Stimulated activated CD4-positive, alpha-beta T cell treated with anti-CD3 and anti-CD28 coated beads, TNF-alpha, amount 100 ng/mL, for 24 hours (primary cell): Measurements from ENCODE around the gene SOWAHA.

Experiments
- DNase-seq, 3 experiments: peaks; one replicate each; pipeline ENCODE4 v3.0.0-alpha.2; 2020; ENCODE audit warnings: low read depth in 3 of 3

The SOWAHA gene

GRCh38 chr5:132825834-132826391, 12.8 kb downstream of the SOWAHA start:
- DNase-seq: peak in 1 of 3 experiments; percentile 22

DNA sequence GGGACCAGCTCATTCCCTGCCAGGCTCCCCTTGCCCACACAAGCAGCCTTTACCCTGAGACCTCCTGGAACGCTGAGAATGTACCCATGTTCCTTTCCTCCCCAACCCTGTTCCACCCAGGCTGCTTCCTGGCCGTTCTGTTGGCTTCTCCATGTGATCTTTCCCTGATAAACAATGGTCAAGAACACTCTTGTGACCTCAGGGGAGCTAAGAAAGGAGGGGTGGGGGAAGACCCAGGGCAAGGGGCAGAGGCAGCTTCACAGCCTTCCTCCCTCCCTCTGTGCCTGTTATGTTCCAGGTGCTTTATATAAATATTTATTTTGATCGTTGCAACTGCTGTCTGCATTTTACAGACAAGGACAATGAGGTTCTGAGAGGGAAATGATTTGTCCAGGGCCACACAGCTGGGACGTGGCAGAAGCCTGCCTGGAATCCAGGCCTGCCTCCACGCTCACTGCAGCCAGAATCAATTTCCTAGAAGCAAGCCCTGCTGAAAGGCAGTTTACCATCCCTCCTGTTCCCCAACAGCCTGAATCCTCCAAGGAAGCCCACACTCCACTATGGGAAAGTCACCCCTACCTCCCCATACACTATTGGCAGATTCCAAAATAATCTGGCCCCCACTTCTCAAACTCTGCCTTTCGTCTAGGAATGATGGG, 13.5 kb downstream of the SOWAHA start:
- DNase-seq: no peak

DNA sequence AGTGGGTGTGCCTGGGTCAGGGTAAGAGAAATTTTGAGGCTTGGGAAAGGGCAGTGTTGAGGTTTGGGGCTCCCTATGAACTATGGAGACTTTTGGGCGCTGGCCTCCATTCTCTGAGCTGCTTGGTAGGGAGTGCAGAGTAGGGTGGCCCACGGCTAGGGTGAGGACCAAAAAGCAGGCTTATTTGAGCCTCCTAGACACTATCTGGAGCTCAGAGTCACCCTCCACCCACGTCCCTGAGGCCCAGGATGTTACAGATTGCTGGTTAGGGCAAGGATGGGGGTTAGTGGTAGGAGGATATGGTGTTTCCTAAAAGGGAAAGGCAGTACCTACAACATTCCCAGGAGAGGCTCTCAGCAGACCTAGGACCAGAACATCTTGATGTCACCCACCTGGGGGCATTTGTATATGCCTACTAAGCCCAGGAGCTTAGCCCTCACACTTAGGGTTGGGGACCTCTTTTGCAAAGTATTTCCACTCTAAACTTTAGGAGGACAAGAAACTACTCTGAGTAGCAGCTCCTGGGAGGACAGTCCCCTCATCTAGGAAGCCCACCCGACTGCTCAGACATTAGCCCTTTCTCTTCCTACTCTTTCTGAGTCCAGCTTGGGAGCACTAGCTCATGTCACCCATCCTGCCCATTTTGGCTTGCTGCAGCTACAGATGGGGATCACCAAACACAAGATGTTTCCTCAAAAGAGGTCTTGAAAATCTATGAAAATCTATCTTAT, 15.0 kb downstream of the SOWAHA start:
- DNase-seq: no peak

DNA sequence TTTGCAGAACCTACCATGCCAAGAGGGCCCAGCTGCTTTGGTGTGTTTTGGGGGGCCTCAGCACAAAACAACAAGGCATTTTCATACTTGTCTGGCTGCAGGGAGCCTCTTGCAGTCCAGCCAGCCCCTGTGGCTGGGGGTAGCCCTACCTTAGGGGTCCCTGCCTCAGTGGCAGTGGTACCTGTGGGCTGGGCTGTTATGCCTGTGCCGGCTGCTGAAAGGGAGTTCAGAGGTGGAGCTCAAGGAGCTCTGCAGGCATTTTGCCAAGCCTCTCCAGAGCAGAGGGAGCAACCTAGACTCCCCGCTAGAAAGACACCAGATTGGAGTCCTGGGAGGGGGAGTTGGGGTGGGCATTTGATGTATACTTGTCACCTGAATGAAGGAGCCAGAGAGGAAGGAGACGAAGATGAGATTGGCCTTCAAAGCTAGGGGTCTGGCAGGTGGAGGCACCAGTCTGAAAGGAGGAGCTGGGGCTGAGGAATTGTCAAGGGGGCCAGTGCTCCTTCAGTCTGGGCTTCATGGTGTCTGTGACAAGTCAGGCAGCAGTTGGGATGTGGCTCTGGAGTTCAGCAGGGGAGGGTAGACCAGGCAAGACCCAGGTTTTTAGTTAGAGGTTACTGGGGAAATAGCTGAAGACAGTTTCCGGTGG, 15.9 kb downstream of the SOWAHA start:
- DNase-seq: no peak

GRCh38 chr5:132829742-132830435, 16.8 kb downstream of the SOWAHA start:
- peak; percentile 24 to 74 (median 52) for DNase-seq

- DNase-seq: peak in 1 of 3 experiments; percentile 27
Measured at GRCh38 chr5:132830436-132831094, 17.5 kb downstream of the SOWAHA start, which contains the start of gene SHROOM1. Gene SHROOM1 (minus strand): TSS chr5:132830647. CDS start chr5:132826140, 4,507 bp downstream.

DNA sequence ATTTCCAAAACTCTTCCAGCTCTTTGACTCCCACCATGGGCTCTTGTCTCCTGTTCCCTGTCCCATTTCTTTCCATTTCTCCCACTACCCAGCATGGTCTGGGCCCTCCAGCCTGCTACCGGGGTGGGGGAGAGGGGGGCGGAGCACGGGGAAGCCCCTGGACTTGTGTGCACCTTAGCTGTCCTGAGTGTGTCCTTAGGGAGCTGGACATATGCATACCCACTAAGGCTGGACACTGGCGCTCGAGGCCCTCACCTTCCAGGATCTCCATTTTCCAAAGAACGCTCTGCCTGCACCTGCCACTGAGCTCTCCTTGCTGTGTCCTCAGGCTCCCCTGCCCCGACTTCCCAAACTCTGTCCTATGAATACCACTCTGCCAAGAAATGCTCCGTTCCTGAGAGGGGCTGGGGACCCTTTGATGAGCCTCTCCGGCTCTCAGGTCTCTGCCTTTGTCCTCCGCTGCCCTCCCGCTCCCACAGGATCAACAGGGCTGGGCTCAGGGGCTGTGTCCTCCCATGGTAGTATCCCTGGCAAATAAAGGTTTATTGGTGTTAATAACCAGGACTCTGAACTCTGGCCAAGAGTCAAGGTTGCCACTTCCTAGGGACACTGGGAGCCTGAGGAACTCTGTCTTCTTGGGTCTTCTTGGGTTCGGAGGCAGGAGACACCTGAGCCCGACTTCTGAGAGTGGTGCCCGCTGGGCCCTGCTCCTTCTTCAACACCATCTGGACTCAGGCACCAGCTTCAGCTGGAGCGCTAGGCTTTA, 18.2 kb downstream of the SOWAHA start:
- no peak for DNase-seq

- no peak for DNase-seq
Measured at GRCh38 chr5:132832612-132833011, 19.5 kb downstream of the SOWAHA start.

- no peak for DNase-seq
Measured at GRCh38 chr5:132834057-132834456, 21.0 kb downstream of the SOWAHA start.

DNA sequence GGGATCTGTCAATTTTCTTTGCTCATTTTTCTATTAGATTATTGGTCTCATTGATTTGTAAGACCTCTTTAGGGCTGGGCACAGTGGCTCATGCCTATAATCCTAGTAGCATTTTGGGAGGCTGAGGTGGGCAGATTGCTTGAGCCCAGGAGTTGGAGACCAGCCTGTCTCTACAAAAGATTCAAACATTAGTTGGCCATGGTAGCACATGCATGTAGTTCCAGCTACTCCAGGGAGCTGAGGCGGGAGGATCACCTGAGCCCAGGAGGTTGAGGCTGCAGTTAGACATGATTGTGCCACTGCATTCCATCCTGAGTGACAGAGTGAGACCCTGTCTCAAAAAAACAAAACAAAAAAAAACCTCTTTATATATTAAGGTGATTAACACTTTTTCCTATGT, 23.8 kb downstream of the SOWAHA start:
- DNase-seq: no peak

DNA sequence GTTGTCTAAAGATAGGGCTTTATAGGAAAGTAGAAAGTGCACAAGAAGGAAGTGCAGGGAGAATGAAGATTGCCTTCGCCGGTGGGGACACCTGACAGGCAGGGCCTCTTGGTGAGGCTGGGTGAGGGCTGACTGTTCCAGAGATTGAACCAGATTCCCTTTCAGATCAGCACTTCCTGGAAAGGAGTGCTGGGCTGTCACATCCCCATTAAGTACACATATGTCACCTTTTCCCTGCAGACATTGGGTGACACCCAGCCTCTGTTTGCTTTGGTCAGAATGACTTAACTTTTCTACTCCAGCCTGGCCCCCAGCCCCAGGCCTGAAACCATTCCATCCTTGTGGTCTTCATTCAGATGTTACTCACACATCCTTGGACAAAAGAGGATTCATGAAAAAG, 24.8 kb downstream of the SOWAHA start:
- no peak for DNase-seq

- no peak for DNase-seq
Measured at GRCh38 chr5:132838516-132839282, 25.6 kb downstream of the SOWAHA start.

GRCh38 chr5:132839426-132840301, 26.6 kb downstream of the SOWAHA start:
- no peak for DNase-seq

DNA sequence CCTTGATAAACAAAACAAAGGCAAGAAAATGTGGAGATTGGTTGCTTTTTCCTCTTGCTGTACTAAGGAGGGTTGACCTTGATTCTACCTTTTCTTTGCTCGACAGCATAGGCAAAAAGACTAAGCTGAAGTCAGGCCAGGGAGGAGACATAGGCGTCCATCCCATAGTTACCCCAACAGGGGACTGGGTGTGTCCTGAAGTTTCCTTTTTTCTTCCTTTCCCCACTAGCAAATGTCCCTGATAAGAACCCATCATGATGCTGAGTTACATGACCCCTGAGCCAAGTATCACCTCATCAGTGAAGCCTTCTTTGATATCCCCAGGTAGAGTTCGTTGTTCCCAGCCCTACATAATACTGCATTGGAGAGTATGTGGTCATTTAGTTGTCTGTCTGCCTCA, 27.2 kb downstream of the SOWAHA start:
- no peak for DNase-seq

GRCh38 chr5:132840896-132841295, 27.8 kb downstream of the SOWAHA start:
- DNase-seq: no peak

GRCh38 chr5:132841305-132841704, 28.2 kb downstream of the SOWAHA start:
- no peak for DNase-seq

DNA sequence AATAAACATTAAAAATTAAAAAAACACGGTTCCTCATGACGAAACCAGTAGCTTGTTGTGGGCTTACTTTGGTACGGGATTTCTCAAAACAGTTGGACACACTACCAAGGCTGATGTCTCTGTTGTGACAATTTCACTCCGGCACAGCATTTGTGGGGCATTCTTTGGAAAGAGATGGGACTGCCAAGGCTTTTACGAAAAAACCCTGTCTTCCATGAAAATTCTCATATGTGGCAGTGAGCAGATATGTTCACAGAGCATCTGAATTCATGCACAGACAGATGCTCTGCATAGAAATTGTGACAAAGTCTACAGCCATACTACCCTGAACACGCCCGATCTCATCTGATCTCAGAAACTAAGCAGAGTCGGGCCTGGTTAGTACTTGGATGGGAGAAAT, 35.2 kb downstream of the SOWAHA start:
- no peak for DNase-seq

- DNase-seq: no peak
Measured at GRCh38 chr5:132849347-132849746, 36.2 kb downstream of the SOWAHA start.

DNA sequence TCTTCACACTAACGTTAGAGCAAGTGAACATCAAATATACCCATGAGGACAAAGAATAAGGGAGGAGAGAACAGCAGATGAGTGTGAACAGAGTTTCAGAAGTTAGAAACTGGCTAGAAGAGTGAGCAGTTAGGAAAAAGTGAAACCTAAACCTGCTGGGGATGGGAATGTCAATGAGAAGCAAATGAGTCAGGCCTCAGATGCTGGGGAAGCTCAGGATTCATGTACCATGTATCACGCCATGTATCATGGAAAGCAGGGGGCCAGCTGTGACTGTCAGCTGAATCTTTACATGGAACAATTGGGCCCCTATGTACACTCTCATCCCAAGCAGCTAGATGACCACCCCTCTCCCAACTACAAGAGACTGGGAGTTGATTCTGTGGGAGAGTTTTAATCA, 37.0 kb downstream of the SOWAHA start:
- no peak for DNase-seq
